ENCODE measurements around the gene SERPIND1.

DNA sequence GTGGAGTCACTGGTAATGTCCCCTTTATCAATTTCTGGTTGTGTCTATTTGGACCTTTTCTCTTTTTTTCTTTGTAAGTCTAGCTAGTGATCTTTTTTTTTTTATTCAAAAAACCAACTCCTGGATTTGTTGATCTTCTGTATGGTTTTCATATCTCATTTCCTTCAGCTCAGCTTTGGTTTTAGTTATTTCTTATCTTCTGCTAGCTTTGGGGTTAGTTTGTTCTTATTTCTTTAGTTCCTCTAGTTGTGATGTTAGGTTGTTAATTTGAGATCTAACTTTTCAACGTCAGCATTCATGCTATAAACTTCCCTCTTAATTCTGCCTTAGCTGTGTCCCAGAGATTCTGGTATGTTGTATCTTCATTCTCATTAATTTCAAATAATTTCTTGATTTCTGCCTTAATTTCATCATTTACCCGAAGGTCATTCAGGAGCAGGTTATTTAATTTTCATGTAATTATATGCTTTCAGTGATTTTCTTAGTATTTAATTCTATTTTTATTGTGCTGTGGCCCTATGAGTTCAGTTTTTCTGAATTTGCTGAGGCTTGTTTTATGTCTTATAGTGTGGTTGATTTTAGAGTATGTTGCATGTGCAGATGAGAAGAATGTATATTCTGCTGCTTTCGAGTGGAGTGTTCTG lies 55.7 kb downstream of the SERPIND1 start:
- no peak for TF ChIP-seq POLR2A (IDR thresholded peaks at IDR 0.05; ENCODE audit: extremely low read depth, insufficient read length)
- TF ChIP-seq, protein P1, sequence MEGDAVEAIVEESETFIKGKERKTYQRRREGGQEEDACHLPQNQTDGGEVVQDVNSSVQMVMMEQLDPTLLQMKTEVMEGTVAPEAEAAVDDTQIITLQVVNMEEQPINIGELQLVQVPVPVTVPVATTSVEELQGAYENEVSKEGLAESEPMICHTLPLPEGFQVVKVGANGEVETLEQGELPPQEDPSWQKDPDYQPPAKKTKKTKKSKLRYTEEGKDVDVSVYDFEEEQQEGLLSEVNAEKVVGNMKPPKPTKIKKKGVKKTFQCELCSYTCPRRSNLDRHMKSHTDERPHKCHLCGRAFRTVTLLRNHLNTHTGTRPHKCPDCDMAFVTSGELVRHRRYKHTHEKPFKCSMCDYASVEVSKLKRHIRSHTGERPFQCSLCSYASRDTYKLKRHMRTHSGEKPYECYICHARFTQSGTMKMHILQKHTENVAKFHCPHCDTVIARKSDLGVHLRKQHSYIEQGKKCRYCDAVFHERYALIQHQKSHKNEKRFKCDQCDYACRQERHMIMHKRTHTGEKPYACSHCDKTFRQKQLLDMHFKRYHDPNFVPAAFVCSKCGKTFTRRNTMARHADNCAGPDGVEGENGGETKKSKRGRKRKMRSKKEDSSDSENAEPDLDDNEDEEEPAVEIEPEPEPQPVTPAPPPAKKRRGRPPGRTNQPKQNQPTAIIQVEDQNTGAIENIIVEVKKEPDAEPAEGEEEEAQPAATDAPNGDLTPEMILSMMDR (IDR thresholded peaks at IDR 0.05; ENCODE audit: low read depth, low read length), result no peak
- TF ChIP-seq, protein P2, sequence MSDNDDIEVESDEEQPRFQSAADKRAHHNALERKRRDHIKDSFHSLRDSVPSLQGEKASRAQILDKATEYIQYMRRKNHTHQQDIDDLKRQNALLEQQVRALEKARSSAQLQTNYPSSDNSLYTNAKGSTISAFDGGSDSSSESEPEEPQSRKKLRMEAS (IDR thresholded peaks at IDR 0.05; ENCODE audit: low read depth, low read length), result no peak
- no peak for TF ChIP-seq MYC (IDR thresholded peaks at IDR 0.05; ENCODE audit: low read depth, low read length)

Measured in NB4 (cell line).